Activated CD8-positive, alpha-beta memory T cell treated with anti-CD3 and anti-CD28 coated beads, Interleukin-2, amount 50 U/mL, for 24 hours (primary cell): ENCODE results near the gene YEATS4.

Source experiments
- DNase-seq: peaks from one replicate; pipeline ENCODE4 v3.0.0-alpha.2; 2020; ENCODE audit errors: extremely low read depth

The YEATS4 gene

DNA sequence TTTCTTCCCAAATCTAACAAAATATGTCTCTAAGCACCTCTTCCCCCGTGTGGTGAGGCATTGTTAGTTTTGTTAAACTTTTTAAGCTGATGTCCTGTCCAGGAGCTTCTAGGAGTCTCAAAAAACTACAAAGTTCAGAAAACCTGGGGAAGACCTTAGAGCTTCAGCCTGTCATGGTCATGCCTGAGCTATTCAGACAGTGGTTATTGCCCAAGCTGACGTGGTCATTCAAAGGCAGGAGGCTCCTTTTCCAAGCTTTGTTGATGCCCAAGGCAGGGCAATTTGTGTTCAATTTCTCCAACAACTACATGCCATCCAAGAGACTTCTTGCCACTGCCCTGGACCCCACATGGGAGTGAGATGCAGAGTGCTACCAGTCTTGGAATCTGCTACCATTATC lies 17.1 kb upstream of the YEATS4 start:
- DNase-seq: no peak

- DNase-seq: no peak
Measured at GRCh38 chr12:69343357-69343756, 16.2 kb upstream of the YEATS4 start.

- no peak for DNase-seq
Measured at GRCh38 chr12:69343885-69344612, 15.5 kb upstream of the YEATS4 start.

DNA sequence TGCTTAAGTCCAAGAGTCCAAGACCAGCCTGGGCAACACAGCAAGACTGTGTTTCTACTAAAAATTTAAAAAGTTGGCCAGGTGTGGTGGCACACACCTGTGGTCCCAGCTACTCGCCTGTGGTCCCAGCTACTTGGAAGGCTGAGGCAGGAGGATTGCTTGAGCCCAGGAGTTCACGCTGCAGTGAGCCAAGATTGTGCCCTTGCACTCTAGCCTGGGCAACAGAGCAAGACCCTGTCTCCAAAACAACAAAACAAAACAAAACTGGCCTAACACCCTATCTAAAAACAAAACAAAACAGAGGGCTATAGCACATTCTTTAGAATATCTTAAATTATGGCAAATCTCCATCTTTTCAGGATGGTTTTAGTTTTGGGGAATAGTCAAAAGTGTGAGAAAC lies 14.5 kb upstream of the YEATS4 start:
- no peak for DNase-seq

DNA sequence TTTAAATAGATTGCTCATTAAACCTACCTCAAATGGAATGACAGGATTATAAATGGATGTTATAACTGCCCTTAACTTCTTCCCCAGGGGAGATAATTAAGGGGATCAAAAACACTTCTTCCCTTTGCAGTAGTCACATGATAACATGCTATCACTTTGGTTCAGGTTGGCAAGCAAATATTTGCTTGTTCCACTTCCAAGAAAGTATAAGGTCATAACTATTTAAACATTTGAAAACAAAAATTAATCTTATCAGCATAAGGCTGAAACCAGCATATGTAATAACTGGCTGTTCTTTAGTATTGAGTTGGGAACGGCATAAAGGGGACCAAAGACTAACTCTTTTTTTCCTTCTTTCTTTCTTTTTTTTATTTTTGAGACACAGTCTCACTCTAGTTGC lies 13.8 kb upstream of the YEATS4 start:
- no peak for DNase-seq

DNA sequence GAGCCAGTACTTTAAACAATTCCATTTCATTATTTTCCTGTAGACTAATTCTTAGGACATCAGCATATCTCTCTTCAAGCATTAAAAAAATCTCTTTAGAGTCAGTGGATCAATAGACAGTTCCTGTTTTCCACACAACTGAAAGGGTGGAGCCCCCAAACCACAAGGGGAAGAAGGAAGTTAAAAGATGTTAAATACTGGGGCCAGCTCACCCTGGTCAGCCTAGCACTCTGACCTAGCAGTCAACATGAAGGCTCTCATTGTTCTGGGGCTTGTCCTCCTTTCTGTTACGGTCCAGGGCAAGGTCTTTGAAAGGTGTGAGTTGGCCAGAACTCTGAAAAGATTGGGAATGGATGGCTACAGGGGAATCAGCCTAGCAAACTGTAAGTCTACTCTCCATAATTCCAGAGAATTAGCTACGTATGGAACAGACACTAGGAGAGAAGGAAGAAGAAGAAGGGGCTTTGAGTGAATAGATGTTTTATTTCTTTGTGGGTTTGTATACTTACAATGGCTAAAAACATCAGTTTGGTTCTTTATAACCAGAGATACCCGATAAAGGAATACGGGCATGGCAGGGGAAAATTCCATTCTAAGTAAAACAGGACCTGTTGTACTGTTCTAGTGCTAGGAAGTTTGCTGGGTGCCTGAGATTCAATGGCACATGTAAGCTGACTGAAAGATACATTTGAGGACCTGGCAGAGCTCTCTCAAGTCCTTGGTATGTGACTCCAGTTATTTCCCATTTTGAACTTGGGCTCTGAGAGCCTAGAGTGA lies 11.2 kb upstream of the YEATS4 start, which contains the start of gene LYZ:
TSS of gene LYZ (plus strand) at position 220 of the 777 bp plus-strand sequence. CDS start at position 248, 28 bp downstream.
- no peak for DNase-seq

DNA sequence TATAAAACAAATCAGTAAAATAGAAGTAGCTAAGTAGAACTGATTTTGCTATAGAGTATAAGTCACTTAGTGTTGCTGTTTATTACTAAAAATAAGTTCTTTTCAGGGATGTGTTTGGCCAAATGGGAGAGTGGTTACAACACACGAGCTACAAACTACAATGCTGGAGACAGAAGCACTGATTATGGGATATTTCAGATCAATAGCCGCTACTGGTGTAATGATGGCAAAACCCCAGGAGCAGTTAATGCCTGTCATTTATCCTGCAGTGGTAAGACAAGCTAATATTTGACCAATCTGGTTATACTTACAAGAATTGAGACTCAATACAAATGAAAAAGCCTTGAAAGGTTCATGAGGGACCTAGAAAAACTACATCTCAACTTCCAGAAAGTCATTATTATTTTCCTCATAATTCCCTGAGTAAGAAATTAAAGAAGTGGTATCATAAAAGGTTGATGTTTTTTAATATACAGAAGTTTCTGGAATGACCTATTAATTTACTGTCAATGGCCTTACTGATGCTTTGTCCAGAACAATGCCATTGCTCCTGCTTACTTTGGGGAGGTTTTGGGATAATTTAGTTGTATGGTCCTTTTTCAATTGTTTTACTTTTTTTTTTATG lies 9.4 kb upstream of the YEATS4 start:
- no peak for DNase-seq

DNA sequence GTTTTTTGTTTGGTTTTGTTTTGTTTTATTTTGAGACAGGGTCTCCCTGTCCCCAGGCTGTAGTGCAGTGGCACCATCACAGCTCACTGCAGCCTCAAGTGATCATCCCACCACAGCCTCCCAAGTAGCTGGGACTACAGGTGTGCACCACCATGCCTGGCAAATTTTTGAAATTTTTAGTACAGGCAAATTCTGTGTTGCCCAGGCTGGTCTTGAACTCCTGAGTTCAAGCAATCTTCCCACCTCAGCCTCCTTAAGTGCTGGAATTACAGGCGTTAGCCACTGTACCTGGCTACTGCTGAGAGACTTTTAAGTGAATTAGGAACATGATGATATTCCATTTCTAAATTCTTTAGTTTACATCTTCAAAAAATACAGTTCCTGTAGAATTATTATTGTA lies 8.8 kb upstream of the YEATS4 start:
- no peak for DNase-seq

DNA sequence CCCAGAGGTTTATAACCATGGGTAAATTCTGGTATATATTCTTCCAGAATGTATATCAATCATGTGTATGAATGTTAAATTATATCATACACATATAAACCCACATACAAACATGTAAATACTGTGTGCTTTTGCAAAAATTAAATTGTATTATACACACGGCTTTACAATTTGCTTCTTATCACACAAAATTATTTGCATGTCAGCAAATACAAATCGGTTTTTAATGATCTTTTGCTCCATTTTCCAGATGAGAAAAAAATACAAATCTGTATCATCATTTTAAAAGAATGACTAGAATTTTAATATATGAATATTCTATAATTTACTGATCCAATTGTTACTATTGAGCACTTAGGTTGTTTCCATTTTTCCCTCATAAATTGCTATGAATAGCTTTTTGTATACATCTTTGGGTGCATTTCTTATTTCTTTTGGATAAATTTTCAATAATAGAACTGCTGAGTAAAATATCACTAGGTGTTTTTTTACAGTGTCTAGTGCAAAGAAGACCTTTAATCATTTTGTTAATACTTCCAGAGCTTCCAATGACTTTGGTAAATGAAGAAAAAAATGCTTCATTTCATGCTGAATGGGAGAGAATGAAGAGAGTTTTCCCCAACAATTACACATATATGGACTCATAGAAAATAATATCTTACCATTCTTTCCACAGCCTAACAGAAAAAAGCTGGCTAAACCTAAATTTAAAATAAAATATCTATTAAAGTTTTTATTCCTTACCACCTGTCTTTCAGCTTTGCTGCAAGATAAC lies 7.9 kb upstream of the YEATS4 start:
- no peak for DNase-seq

DNA sequence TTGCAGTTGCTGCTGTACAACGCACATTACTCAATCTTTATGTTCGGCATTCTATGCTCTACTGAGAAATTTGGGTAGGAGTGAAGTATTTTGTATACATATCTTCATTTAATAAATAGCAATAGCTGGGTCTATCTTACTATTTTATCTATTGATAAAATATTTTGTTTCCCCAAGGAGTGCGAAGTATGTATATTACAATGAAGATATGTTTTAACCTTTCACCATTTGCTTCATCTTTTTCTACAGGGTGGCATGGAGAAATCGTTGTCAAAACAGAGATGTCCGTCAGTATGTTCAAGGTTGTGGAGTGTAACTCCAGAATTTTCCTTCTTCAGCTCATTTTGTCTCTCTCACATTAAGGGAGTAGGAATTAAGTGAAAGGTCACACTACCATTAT lies 6.6 kb upstream of the YEATS4 start:
- no peak for DNase-seq

- no peak for DNase-seq
Measured at GRCh38 chr12:69354172-69354555, 5.4 kb upstream of the YEATS4 start.

DNA sequence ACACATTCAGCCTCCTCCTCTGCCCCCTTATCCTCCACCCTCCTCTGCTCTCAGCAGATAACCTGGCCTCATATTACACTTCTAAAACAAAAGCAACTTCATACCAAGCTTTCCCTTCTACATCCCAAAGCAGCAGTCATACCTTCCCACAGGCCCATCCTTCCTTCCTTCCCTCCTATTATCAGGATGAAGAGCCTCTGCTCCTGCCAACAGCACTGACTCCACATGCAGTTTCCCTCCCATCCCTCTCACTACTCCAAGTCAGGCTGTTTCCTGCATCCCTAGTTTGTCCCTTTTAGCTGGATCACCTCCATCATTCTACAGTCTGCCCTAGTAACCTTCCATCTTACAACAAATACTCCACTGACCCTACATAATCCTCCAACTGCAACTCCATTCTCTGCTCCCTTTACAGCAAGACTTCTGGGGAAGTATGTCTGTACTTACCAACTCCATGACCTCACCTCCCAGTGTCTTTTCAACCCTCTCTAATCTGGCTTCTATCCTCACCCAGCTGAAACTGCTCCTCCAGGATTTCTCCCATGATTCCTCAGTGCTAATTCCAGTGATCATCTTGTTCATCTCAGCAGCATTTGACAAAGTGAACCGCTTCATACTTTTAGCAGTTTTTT lies 4.9 kb upstream of the YEATS4 start:
- no peak for DNase-seq

DNA sequence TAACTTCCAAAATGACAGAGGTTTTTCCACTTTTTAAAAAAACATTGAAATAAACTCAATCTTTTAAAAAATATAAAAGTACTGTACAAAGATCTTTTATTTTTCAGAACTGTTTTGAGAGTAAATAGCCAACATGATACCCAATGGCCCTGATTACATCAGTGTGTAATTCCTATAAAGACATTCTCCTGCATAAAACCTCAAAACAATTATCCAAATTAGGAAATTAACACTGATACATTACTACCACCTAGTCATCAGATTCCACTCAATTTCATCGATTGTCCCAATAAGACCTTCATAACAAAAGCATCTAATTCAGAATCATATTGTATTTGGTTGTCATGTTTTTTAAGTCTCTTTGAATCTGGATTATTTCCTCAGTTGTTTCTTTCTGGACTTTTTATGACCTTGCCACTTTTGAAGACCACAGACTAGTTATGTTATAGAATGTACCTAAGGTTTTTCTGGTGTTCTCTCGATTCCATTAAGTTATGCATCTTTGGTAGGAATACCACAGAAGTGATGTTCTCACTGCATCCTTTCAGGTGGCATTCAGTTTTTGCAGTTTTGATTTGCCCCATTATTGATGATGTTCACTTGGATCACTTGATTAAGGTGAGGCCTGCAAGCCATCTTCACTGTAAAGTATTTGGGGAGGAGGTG lies 4.0 kb upstream of the YEATS4 start:
- no peak for DNase-seq

DNA sequence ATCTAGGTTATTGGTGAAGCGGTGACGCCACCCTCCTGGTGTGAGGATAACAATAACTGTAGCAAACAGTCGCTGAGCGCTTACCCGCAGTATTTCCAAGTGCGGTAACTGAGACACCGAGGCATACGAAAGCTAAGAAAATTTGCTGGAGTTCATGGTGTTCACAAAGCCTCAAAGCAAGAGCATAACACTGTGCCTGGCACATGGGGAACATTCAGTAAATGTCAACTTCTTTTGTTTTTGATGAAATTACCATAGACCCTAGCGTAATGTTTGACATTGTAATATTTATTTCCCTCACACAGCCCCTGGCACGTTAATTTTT lies 767 bp downstream of the YEATS4 start:
- no peak for DNase-seq

- DNase-seq: no peak
Measured at GRCh38 chr12:69366796-69367195, 7.3 kb downstream of the YEATS4 start.

DNA sequence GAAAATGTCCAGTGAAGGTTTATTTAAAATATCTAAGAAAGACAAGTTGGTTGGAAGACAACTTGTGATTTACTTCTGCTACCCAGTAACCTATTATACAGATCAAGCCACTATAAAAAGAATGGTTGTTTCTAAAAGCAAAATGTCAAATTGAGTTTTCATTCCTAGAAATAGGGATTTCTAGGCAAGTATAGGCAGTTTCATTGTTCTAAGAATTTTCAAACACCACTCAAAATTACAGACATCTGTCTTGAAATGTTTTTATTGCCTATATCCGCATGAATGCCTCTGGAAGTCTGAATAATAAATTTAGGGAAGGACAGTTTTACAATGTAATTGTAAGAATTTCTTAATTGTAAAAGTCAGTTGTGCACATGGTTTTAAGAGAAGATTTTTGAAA lies 8.6 kb downstream of the YEATS4 start:
- DNase-seq: no peak

- DNase-seq: no peak
Measured at GRCh38 chr12:69383074-69383473, 23.5 kb downstream of the YEATS4 start.

DNA sequence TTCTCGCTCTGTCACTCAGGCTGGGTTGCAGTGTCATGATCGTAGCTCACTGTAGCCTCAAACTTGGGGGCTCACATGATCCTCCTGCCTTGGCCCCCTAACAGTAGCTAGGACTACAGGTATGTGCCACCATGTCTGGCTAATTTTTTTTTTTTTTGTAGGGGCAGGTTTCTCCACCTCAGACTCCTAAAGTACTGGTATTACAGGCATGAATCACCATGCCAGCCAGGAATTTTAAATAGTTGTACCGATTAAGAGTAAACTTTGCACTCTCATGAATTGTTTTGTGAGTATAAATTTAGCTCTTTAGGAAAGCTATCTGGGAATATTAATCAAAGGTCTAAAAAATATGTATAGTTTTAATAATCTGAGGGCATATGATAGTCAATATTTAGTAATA lies 25.5 kb downstream of the YEATS4 start:
- no peak for DNase-seq

GRCh38 chr12:69386921-69387320 lies 27.4 kb downstream of the YEATS4 start:
- DNase-seq: no peak

DNA sequence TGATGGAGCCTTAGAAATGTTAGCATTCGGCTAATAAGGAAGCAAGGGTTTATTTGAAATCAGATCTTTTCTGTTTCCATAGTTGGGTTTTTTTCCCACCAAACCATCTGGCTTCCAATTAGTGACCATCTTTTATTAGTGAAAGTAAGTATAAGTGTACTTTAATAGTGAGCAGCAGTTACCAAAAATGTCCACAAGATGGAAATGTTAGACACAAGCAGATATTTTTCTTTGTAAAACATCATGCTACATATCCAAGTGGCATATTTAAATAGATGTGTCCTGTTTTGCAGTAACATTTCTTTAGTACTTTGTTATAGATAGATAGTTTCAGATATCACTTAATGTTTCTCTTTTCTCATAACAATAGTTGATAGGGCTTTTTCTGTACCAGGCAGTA lies 28.8 kb downstream of the YEATS4 start:
- no peak for DNase-seq

- no peak for DNase-seq
Measured at GRCh38 chr12:69389831-69390230, 30.3 kb downstream of the YEATS4 start.
